GM23248 (cell line): ENCODE results near the gene BAIAP2. TPM values are rescaled to one million over a fixed set of nuclear protein-coding genes. Genes with fewer than 3 reads are reported as not detected.

Source experiments
- DNase-seq: peaks from one replicate; pipeline ENCODE4 v3.0.0-alpha.2; 2015
- H2AFZ ChIP-seq: fragments of 200-600 bp; sonication (generic); 2 replicates; pipeline ENCODE4 v1.6.1; 2016; ENCODE audit warnings: antibody characterized with exemption
- H3F3A ChIP-seq: fragments of 200-600 bp; sonication (generic); 2 replicates; pipeline ENCODE4 v1.6.1; 2016; ENCODE audit warnings: mild to moderate bottlenecking, antibody characterized with exemption, mixed run types; ENCODE audit not compliant: insufficient read depth
- H3K27ac ChIP-seq: fragments of 200-600 bp; sonication (generic); 2 replicates; pipeline ENCODE4 v1.5.1; 2016; ENCODE audit warnings: mild to moderate bottlenecking
- H3K27me3 ChIP-seq: fragments of 200-600 bp; sonication (generic); replicated peaks from 2 replicates; pipeline ENCODE4 v1.6.1; 2016; ENCODE audit warnings: mild to moderate bottlenecking; ENCODE audit not compliant: insufficient read depth
- H3K36me3 ChIP-seq: fragments of 200-600 bp; sonication (generic); 2 replicates; pipeline ENCODE4 v1.6.1; 2016; ENCODE audit warnings: low read depth, mild to moderate bottlenecking
- H3K4me1 ChIP-seq: fragments of 200-600 bp; sonication (generic); 2 replicates; pipeline ENCODE4 v1.6.1; 2016; ENCODE audit warnings: mild to moderate bottlenecking; ENCODE audit not compliant: insufficient read depth
- H3K4me2 ChIP-seq: fragments of 200-600 bp; sonication (generic); one replicate; pipeline ENCODE4 v1.6.1; 2016; ENCODE audit warnings: mild to moderate bottlenecking; ENCODE audit not compliant: unreplicated experiment
- H3K4me3 ChIP-seq: fragments of 200-600 bp; sonication (generic); 2 replicates; pipeline ENCODE4 v1.5.1; 2016; ENCODE audit warnings: mild to moderate bottlenecking
- H3K79me2 ChIP-seq: fragments of 200-600 bp; sonication (generic); 2 replicates; pipeline ENCODE4 v1.6.1; 2016; ENCODE audit warnings: mild to moderate bottlenecking; ENCODE audit not compliant: insufficient read depth
- H3K9ac ChIP-seq: fragments of 200-600 bp; sonication (generic); 2 replicates; pipeline ENCODE4 v1.6.1; 2016; ENCODE audit warnings: mild to moderate bottlenecking
- H3K9me2 ChIP-seq: fragments of 200-600 bp; sonication (generic); 2 replicates; pipeline ENCODE4 v1.6.1; 2016; ENCODE audit warnings: mixed run types, mild to moderate bottlenecking, moderate library complexity; ENCODE audit not compliant: insufficient read depth
- H3K9me3 ChIP-seq: fragments of 200-600 bp; sonication (generic); one replicate; pipeline ENCODE4 v1.6.1; 2017; ENCODE audit warnings: low read depth
- H4K20me1 ChIP-seq: fragments of 200-600 bp; sonication (generic); 2 replicates; pipeline ENCODE4 v1.6.0; 2016; ENCODE audit not compliant: insufficient read depth
- EZH2 ChIP-seq: fragments of 200-600 bp; sonication (generic); IDR thresholded peaks from 2 replicates; pipeline ENCODE4 v1.6.1; 2018; ENCODE audit warnings: antibody characterized with exemption, mild to moderate bottlenecking; ENCODE audit not compliant: insufficient read depth, poor library complexity, severe bottlenecking
- EZH2phosphoT487 ChIP-seq: fragments of 200-600 bp; sonication (generic); IDR thresholded peaks from 2 replicates; pipeline ENCODE4 v1.6.1; 2018; ENCODE audit warnings: antibody characterized with exemption, moderate library complexity, mild to moderate bottlenecking, low read depth; ENCODE audit not compliant: insufficient read depth
- WGBS, 2 experiments: methylation state at CpG; one replicate each; pipeline ENCODE4 v1.1.6; 2015 to 2017; ENCODE audit warnings: low lambda C conversion rate in 2 of 2, low coverage in 1 of 2; ENCODE audit errors: missing lambda C conversion rate in 2 of 2; 5-methylcytosine and 5-hydroxymethylcytosine counted together
- in situ Hi-C: fragments of 300-500 bp; cut with MboI; formaldehyde crosslinking; loops from 2 replicates; pipeline ENCODE4 v1.15.0; 2020
- polyA plus RNA-seq: library from polyadenylated mRNA; unstranded; fragments of >200 nt; fragmentation: Nextera tagmentation; extraction: Ambion mirVana; gene quantifications from 2 replicates; pipeline ENCODE4 v1.2.1, GENCODE V29; 2016
- total RNA-seq: library from RNA; depleted of rRNA; stranded (reverse); fragments of >200 nt; shearing (Covaris generic); gene quantifications from 2 replicates; pipeline ENCODE4 v1.2.3, GENCODE V29; 2014; rRNA removed

Gene BAIAP2, protein sequence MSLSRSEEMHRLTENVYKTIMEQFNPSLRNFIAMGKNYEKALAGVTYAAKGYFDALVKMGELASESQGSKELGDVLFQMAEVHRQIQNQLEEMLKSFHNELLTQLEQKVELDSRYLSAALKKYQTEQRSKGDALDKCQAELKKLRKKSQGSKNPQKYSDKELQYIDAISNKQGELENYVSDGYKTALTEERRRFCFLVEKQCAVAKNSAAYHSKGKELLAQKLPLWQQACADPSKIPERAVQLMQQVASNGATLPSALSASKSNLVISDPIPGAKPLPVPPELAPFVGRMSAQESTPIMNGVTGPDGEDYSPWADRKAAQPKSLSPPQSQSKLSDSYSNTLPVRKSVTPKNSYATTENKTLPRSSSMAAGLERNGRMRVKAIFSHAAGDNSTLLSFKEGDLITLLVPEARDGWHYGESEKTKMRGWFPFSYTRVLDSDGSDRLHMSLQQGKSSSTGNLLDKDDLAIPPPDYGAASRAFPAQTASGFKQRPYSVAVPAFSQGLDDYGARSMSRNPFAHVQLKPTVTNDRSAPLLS
- total RNA-seq: 30.6 and 31.7 TPM in 2 replicates
- 28.2 and 31.5 TPM in 2 replicates for polyA plus RNA-seq

DNA sequence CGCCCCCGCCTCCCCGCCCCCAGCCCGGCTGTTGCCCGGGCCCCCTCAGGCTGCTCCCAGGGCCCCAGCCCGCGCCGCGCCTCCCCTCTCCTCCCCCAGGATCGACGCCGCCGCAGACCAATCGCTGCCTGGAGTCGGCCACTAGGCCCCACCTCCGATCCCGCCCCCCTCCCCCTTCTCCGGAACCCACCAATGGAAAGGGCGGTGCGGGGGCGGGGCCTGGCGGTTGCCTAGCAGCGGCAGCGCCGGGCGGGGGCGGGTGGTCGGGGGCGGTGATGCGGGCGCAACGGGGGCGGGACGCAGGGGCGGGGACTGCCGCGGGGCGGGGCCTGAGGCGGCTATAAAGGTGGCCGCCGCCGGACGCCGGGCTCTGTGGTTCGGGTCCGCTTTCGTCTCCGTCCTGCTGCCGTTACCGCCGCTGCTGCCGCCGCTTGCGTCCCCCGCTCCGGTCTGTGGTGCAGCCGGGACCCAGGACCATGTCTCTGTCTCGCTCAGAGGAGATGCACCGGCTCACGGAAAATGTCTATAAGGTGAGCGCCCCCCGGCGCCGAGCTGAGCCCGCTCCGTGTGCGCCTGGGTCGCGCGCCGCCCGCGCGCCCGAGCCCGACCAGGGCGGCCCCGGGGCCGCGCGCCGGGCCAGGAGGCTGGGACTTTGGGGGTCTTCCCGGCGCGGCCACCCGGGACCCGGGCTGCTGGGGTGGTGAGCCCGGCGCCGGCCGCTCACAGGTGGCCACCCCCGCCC is at the start of gene BAIAP2:
TSS of gene BAIAP2 (plus strand) at position 373 of the 742 bp plus-strand sequence. CDS start at position 477, 104 bp downstream.
- Histone ChIP-seq H3F3A (no peaks in the 10 kb centered on the region; the same call in 1 of the 2 replicates), H3K9ac (peak within 1 kb of the TSS; percentile 77), H3K4me3 (peak within 1 kb of the TSS; percentile 91), H3K79me2 (peaks cover 44% of the 10 kb centered on the region), H2AFZ (peak within 1 kb of the TSS; percentile 70; the same call in 1 of the 2 replicates), H3K4me2 (peak within 1 kb of the TSS; percentile 94), H3K9me2 (no peaks in the 10 kb centered on the region), H3K27me3 (no peaks in the 10 kb centered on the region), H4K20me1 (no peaks in the 10 kb centered on the region), H3K9me3 (no peaks in the 10 kb centered on the region), H3K4me1 (peaks cover 5% of the 10 kb centered on the region), H3K27ac (peak within 1 kb of the TSS; percentile 10; the same call in 1 of the 2 replicates), H3K36me3 (no peaks in the 10 kb centered on the region)
- TF ChIP-seq EZH2 (no peak), EZH2phosphoT487 (no peak)
- in situ Hi-C loops: no loop called here
- 1 to 2% methylated on average over 19 to 70 of the region's 92 CpGs for WGBS, 2 experiments
- DNase-seq: peak; percentile 98

DNA sequence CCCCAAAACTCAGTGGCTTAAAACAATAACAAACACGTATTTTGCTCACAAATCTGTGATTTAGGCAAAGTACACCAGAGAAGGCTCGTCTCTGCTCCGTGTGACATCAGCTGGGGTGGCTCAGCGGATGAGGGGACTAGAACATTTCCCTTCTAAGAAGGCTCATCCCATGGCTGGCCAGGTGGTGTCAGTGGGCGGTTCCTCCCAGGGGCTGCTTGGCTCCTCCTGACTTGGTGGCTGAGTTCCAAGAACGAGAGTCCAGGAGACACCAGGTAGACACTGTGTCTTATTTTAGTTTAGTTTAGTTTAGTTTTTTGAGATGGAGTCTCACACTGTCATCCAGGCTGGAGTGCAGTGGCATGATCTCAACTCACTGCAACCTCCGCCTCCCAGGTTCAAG is 48.9 kb upstream of the BAIAP2 start:
- no peaks in the 10 kb centered on the region for H3K27me3 ChIP-seq
- H3K9me3 ChIP-seq: no peaks in the 10 kb centered on the region
- 81 to 84% methylated on average over 7 of the region's 7 CpGs for WGBS, 2 experiments
- H3K4me1 ChIP-seq: peaks cover 23% of the 10 kb centered on the region
- H3F3A ChIP-seq: peaks cover 6% of the 10 kb centered on the region; the same call in 1 of the 2 replicates
- TF ChIP-seq EZH2: no peak
- TF ChIP-seq EZH2phosphoT487: no peak
- no peak for DNase-seq
- no peaks in the 10 kb centered on the region for H3K9me2 ChIP-seq
- no peak overlapping the region for H3K4me2 ChIP-seq
- no peaks in the 10 kb centered on the region for H3K36me3 ChIP-seq
- H3K79me2 ChIP-seq: no peaks in the 10 kb centered on the region
- H3K27ac ChIP-seq: no peak overlapping the region
- no peak overlapping the region for H3K9ac ChIP-seq
- H3K4me3 ChIP-seq: no peak overlapping the region
- H4K20me1 ChIP-seq: no peaks in the 10 kb centered on the region
- in situ Hi-C loops: no loop called here
- H2AFZ ChIP-seq: no peak overlapping the region

DNA sequence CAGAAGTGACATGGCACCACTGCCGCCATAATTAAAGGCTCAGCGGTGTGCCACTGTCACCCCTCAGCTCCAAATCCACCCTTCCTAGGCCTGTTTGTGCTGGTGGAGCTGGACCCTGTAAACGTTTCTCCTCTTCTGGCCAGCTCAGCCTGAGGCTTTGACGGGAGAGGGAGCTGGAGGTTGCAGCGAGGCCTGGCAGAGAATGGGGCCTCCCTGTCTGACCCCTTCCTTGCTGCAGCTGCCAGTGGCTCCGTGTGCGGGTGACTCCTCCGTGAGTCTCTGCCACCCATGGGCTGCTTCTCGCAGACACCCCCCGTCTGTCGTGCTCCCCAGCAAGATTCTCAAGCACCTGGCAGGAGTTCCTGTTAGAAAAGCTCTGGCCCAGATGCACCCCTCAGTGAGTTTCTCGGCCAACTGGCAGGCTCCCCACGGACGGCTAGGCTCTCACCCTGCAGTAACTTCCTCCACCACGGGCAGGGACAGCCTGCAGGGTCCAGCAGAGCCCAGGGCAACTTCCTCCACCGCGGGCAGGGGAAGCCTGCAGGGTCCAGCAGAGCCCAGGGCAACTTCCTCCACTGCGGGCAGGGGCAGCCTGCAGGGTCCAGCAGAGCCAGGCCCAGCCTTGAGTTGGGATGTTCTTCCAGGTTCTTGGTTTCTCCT is 48.0 kb upstream of the BAIAP2 start:
- 73 to 74% methylated on average over 18 of the region's 18 CpGs for WGBS, 2 experiments
- Histone ChIP-seq H3K36me3 (no peaks in the 10 kb centered on the region), H3K79me2 (0 out of 2 replicates have a peak, but pooled peaks cover 3% of the 10 kb centered on the region), H3K4me1 (peaks cover 23% of the 10 kb centered on the region), H3K9ac (no peak overlapping the region), H3K4me2 (no peak overlapping the region), H4K20me1 (no peaks in the 10 kb centered on the region), H3F3A (peaks cover 6% of the 10 kb centered on the region; the same call in 1 of the 2 replicates), H3K27me3 (no peaks in the 10 kb centered on the region), H3K9me3 (no peaks in the 10 kb centered on the region), H3K27ac (no peak overlapping the region), H3K4me3 (no peak overlapping the region), H3K9me2 (no peaks in the 10 kb centered on the region), H2AFZ (no peak overlapping the region)
- in situ Hi-C loops: no loop called here
- no peak for DNase-seq
- TF ChIP-seq EZH2 (no peak), EZH2phosphoT487 (no peak)
